ENCODE data around the gene BOD1.

BOD1 gene

DNA sequence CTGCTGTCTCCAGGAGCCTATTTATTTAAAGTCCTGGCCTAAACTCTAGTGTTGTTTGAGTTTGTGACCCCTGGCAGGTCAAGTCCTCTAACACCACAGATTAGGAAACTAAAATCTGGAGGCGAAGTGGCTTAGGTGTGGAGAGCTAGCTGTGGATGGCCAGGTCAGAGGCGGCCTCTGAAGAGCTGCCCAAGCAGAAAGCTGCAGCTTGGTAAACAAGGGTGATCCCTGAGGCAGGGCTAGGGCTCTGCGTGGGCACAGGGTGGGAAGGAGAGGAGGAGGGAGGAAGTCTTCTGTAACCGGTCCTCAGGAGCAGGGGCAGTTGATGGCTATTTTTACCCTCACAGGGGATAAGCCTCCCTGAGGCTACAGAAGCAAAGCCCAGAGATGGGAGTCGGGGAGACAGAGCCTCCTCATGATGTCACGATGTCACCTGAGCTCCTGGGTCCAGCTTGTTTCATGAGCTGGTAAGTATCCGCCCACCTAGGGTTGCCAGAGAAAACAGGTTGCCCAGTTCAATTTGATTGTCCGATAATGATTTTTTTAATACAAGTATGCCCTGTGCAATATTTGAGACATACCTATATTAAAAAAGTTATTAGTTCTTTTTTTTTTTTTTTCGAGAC lies 25.9 kb upstream of the BOD1 start:
- no peak for FAIRE-seq
- DNase-seq (ENCODE audit: extremely low spot score, insufficient read length, low read depth) = no peak

DNA sequence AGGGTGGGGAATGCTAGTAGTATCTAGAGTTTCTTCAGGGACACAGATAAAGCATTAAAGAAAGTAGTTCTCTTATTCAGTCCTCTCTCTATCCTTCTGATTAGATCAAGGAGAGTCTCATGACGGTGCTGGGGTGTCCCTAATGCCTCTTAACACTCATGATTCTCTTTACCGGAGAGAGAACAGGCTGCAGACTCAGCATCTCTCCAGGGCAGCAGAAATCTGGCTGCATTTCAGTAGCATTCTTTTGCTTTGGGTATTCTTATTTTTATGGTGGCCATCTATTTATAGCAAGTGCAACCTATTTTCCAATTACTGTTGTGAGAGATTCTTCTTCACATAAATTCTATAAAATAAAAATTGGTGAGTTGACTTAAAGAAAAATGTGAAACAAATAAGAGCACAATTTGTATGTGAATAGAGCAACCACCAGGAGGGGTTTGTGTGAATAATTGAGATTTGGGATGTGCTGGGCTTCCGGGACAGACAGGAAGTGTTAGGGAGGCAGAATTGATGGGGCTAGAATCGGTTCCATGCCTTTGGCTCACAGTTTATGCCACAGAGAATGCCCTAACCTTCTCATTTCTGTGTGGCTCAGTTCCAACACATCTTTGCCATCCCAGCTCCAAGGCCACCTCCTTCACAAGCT lies 23.8 kb upstream of the BOD1 start:
- FAIRE-seq (no peak), DNase-seq (ENCODE audit: extremely low spot score, insufficient read length, low read depth) (no peak)

DNA sequence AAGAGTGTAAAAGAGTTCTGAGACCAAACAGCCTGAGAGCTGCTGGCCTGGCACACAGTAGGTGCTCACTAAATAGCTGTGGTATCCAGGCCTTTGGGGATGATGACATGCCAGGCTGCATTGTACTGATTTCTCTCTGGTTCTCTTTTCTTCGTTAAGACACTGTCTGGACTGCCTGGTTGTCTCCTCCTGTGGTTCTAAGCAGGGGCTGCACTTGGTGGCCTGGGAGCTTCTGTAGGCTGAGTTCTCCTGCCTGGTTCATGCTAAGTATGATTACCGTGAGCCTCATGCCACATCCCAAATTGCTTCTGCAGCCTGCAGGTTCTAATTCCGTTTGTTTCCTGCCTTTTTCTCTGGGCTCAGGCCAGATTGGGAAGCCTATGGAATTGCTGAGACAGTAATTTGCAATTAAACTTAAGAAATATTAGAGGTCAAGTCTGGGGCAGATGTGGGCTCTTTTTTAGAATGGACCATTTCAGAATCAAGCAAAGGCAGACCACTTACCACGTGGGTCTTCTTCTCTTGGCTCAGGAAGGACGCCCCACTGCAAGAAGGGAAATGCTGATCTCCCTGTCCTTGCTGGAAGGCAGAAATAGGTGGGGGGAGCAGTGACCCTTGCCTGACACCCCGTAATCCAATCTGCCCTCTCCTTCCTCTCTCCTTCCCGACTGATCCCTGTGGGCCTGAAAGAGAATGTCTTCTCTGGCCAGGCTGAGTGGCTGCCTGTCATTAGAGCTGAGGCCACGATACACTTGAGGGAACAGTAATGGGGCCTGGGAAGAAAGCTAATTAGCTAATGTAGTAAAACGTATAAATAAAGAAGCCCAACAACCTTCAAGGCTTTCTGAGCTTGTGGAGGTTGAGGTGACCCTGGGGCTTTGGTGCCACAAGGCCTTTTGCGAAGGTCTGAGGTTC lies 21.9 kb upstream of the BOD1 start:
- no peak for FAIRE-seq
- no peak for DNase-seq (ENCODE audit: extremely low spot score, insufficient read length, low read depth)

DNA sequence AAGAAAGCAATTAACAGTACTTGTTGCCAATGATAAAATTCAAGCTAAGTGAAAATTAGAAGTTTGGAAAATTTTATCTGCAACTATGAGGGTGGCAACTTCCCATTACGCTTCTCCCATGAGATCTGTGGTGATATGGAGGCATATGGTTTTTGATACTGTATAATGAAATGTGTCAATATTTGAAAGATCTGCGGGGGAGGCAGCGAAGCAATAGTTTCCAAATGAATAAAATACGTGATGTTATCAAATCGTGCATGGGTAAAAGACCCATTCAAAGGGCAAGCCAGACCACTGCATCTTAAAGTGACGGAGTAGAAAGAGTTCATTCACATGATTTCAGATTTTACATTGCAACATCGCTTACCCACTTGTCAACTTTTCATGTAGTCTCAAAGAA lies 20.9 kb upstream of the BOD1 start:
- DNase-seq (ENCODE audit: extremely low spot score, insufficient read length, low read depth) (no peak), FAIRE-seq (peak; percentile 5)

DNA sequence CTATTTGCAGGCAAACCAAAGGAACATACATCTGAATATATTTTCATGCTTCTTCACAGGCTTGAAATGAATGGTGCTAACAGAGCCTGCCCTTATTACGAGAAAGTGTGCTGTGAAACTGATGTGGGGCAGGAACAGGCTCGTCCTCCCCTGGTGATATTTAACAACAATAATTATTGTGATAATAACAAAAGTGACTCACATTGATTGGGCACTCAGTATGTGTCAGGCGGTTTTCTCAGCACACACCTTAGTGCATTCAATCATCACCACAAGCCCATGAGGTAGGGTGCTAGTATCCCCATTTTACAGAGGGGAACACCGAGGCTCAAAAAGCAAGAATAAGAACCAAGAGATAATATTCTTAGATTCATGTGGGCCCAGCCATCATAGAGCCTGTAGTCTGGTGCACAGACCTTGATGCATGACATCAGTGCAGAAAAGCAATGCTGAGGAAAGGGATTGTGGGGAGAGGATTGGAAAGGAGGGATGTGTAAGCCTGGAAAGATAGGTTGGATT lies 18.1 kb upstream of the BOD1 start:
- DNase-seq (ENCODE audit: extremely low spot score, insufficient read length, low read depth) (no peak), FAIRE-seq (no peak)

DNA sequence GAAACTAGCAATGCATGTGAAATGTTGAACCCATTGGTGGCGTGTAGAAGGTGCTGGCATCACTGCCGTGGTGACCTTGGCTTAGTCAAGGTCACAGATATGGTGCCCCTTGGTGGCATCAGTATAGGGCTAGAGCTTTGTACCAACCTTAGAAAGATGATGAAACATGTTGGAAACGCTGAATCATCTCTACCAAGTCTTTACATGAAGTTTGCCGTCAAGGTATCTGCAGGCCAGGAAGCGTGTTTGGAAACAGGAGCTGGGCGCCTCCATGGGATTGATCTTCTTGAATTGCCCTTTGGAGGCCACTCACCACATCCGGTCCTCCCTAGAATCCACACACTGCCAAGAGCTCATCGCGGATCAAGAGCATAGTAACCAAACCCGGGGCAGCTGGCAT lies 16.9 kb upstream of the BOD1 start:
- no peak for DNase-seq (ENCODE audit: extremely low spot score, insufficient read length, low read depth)
- FAIRE-seq = no peak

DNA sequence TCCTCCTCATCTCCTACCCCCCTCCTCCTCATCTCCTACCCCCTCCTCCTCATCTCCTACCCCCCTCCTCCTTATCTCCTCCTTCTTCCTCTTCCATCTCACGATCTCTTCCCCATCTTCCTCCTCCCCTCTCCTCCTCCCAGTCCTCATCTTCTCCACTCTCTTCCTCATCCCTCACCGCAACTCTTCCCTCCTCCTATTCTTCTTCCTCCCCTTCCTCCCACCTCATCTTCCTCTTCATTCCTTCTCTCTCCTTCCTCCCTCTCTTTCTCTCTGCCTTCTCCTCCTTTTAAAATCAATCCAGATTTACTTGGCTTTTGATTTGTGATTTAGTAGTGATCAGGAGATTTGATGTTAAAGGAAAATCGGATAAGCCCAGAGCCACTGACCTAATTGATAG lies 15.0 kb upstream of the BOD1 start:
- FAIRE-seq (no peak), DNase-seq (ENCODE audit: extremely low spot score, insufficient read length, low read depth) (no peak)

DNA sequence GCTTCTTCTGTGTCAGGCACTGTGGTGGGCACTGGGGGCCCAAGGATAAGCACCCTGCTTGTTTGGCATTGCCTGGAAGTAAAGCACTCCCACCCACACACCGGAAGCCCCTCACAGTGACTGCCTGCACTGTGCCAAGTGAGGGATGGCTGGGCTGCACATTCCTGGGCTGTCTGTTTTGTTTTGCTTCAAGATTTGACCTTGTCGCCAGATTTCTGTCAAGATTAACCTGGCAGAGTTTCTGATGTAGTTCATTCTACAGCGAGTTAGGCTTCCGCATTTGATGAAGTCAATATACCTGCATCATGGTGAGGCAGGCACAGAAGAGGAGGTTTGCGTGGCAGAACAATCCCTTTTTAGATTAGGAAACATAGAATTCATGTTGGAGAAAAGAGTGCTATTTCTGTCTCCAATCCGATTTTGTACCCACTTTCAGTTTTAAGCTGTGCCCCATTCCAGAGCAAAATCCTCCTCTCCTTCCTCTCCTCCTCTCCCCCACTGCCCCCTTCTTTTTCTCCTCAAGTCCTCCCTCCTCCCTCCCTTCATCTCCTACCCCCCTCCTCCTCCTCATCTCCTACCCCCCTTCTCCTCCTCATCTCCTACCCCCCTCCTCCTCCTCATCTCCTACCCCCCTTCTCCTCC lies 14.4 kb upstream of the BOD1 start:
- FAIRE-seq = no peak

DNA sequence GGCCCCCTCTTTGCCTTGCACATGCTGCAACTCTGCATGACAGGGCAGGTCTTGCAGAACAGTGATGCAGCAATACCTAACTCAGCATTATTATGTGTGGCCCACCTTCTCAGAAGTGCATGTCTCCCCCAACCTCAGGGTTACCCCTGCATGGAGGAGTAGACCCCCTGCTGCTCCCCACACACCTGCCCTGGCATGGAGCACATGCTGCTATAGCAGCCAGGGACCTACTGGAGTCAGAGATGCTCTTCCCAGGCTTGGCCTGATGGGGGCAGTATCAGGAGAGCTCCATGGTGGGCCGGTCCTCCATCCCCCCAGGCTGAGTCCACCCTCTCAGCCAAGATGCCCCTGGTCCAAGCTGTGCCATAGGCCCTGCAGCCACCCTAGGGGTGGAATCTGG lies 13.2 kb upstream of the BOD1 start:
- FAIRE-seq (no peak), DNase-seq (ENCODE audit: extremely low spot score, insufficient read length, low read depth) (no peak)

More for the DNA sequence above, 14.4 kb upstream of the BOD1 start:
- DNase-seq (ENCODE audit: extremely low spot score, insufficient read length, low read depth) = no peak

DNA sequence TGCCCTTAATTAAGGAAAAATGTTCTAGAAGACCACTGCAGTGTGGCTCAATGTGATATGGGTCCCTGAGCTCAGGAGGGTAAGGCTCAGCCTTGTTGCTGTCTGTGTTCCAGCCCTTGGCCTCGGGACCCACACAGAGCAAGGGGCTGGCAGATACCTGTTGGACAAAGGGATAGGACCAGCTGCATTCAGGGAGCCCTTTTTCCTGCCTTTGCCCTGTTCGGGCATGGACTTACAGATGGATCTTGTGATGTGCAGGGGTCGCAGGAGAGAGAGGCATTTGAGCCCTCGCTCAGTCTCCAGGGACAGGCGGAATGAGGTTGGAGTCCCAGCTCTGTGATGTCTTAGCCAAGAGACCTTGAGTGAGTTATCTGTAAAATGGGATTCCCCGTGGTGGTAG lies 12.1 kb upstream of the BOD1 start:
- DNase-seq (ENCODE audit: extremely low spot score, insufficient read length, low read depth) = no peak
- FAIRE-seq = no peak

DNA sequence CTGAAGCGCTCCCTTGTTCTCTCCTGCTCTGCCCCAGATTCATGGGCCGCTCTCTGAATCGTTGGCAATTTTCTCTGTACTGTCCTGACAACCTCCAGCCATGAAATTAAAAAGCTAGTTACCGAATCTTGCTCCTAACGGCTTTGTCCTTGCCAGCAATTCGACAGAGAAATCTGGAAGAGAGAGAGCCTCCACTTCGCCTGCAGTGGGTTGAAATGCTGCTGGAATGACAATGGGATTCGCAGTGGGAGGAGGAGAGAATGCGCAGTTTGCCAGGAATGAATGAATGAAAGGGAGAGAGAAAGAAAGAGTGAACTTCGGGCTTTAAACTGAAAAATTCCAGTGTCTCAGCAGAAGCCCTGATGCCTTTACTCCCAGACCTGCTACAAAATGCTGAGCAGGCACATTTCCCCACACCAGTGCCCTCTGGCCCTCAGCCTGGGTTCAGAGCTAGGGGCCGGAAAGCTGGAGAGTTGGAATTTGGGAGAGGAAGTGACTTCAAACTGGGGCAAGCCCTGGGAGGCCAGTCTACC lies 11.5 kb upstream of the BOD1 start:
- DNase-seq (ENCODE audit: extremely low spot score, insufficient read length, low read depth) (no peak), FAIRE-seq (no peak)

DNA sequence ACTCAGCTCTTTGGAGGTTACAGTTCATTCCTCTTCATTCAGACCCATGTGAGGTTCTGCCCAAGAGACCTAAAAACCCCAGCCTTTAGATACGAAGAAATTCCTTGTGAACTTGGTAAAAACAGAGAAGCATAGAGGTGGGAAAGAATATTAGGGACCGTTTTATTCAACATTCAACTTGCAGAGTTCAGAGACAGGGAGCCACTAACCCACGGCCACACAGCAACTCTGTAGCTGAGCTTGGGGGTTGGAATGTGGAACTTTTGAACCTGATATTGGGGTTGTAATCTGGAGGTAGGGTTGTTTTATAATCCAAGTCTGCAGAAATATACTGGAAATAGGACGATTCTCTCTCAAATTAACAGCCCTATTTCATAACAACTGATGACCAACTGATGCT lies 10.8 kb upstream of the BOD1 start:
- no peak for DNase-seq (ENCODE audit: extremely low spot score, insufficient read length, low read depth)
- no peak for FAIRE-seq

DNA sequence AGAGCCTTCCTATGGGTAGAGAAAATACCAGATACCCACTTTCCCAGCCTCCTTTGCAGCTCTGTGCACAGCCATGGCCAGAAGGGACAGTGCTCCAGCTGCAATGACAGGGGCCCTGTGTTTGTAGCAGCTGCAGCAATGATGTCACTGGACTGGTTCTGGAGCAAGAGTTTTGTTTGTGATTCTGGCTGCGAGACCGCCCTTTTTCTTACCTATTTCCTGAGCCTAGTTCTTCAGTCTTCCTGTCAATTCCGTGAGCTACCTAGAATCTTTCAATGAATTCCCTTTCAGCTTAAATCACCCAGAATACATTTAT lies 10.0 kb upstream of the BOD1 start:
- no peak for FAIRE-seq
- no peak for DNase-seq (ENCODE audit: extremely low spot score, insufficient read length, low read depth)

DNA sequence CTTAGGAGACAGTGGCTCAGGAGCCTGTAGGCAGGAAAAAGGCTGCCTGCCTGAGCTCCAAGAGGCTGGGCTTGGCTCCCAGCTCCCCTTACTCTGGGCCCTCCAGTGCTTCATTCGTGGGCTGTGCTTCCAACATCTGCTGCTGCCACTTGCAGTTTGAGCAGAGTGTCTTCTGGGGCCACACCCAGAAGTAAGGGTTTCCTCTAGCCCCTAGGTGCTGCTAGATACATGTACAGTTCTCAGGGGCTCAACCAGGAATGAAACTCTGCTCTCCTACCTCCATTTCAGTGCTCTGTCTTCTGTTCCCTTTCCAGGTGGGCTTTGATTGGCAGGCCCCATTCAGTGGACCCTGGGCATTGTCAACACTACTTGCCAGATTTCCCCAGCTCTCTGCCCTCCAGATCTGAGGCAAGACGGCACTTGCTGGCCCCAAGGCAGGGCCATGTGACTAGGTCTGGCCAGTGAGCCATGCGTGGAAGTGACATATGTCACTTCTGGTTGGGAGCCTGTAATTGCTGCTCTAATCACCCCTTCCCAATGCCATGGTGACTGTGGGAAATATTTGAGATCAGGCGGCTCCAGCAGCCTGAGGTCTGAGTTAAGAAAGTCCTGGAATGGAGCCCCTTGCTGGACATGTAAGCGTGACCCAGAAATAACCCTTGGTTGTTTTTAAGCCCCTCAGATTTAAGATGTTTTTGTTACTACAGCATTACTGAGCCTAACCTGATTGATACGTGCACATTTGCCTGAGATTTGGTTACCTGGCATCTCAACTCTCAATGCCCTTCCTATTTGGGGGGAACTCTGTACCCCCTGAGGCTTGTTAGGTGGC lies 9.4 kb upstream of the BOD1 start:
- FAIRE-seq (peak; percentile 5), DNase-seq (ENCODE audit: extremely low spot score, insufficient read length, low read depth) (no peak)

DNA sequence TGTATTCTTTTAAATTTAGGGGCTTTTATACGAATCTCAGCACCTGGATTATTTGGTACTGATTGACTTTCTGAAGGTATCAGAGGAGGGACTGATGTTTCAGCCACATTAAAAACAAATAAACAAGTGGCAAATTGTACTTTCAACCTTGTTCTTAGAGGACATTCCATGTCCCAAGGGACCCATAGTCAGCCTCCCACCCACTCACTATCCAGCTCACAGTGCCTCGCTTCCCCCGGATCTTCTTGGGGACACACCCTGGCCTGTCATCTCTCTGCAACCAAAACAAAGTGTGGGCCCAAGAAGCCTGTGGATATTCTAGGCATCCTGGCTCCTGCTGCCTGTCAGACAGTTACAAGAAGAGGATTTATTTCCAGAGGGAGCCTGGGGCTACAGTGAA lies 8.8 kb upstream of the BOD1 start:
- DNase-seq (ENCODE audit: extremely low spot score, insufficient read length, low read depth) (no peak), FAIRE-seq (no peak)

DNA sequence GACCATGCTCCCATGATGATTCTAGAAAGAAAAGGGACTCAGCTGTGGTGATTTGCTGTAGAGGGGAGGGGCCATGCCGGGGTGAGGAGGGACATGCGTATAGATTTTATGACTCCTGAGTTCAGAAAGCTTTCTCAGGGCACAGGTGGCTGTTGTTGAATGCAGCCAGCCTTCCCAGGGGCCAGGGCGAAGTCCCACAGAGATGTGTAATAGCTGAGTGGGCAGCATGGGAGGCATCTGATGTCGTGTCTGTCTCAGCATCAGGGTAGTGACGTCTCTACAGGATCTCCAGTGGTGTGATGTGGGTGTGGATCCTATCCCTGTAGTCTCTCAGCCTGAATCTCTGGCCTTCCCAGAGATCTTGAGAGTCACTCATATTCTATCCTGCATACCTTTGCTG lies 7.8 kb upstream of the BOD1 start:
- DNase-seq (ENCODE audit: extremely low spot score, insufficient read length, low read depth) (no peak), FAIRE-seq (no peak)

DNA sequence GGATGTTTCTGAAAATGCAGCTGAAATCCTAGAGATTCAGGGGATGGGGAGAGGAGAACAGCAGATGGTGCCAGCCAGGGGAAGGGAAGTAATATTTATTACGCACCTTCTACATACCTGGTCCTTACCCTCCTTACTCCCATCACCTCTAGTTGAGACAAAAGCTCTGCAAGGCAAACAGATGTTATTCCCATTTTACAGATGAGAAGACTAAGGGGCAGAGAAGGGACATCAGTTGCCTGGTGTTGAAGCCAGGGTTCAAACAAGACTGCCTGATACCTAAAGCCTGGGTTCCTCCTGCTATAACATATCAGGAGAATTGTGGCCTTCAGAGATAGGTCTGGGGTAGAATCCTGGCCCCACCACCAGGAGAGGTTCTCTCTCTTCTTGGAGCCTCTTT lies 7.3 kb upstream of the BOD1 start:
- FAIRE-seq (no peak), DNase-seq (ENCODE audit: extremely low spot score, insufficient read length, low read depth) (no peak)

DNA sequence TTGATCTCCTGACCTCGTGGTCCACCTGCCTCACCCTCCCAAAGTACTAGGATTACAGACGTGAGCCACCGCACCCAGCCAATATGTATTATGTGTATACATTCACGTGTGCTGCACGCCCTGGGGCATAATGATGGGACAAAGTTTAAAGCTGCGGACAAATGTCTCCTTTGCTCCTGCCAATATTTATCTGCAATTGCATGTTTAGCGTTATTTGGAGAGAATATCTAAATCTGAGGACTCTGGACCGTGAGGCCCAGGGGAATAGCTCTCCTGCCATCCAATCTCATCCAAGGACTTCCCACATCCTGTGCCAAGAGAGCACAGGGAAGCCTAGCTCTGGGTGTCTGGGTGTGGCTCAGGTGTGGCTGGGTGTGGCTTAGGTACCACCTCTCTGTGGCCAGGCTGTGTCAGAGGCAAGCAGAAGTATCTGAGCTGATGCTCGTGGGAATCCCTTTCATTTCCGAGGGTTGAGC lies 6.9 kb upstream of the BOD1 start:
- FAIRE-seq = no peak

DNA sequence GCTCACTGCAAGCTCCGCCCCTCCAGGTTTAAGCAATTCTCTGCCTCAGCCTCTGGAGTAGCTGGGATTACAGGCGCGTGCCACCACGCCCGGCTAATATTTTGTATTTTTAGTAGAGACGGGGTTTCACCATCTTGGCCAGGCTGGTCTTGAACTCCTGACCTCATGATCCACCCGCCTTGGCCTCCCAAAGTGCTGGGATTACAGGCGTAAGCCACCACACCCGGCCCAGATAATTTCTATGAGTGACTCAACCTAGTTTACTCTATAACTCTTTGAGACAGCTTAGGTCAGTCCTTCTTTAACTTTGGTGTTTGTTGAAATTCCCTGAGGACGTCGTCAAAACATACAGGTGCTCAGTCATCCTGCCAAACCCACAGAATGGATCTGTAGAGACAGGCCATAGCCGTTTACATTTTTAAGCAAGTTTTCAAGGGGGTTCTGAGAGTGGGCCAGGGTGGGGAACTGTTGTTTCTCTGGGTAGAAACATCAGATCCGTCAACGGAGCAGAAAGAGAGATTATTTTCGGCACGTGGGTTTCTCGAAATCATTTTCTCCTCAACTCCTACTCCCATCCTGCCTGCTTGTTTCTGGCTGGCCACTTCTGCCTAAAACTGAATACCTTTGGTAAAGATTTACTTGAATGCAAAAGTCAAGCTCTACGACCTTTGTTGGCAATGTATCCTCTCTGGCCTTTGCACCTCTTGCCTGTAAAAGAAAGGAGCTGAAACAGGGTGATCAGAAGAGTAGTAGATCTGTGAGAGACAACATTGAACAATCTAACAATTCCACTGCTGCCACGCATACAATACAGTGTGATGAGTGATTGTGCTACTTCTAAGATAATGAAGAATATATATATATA lies 6.0 kb upstream of the BOD1 start:
- DNase-seq (ENCODE audit: extremely low spot score, insufficient read length, low read depth) (no peak), FAIRE-seq (no peak)

More for the DNA sequence above, 6.9 kb upstream of the BOD1 start:
- no peak for DNase-seq (ENCODE audit: extremely low spot score, insufficient read length, low read depth)

All from GM18507 (cell line).